Stimulated activated CD4-positive, alpha-beta T cell treated with anti-CD3 and anti-CD28 coated beads, Interleukin-4, amount 100 ng/mL, for 1 hour (primary cell): ENCODE data around the gene CACTIN.
"Not testable (repeated sequence)": the region's sequence is repeated elsewhere in the genome, so short reads cannot be mapped to it uniquely, and the experiment has no call there.

Source experiments
- DNase-seq: peaks from one replicate; pipeline ENCODE4 v3.0.0-alpha.2; 2020

Gene CACTIN

GRCh38 chr19:3626473-3627350 lies at the start of gene CACTIN:
Gene CACTIN (minus strand): TSS chr19:3626790. CDS start chr19:3626762, 28 bp downstream.
- DNase-seq = peak; percentile 99

DNA sequence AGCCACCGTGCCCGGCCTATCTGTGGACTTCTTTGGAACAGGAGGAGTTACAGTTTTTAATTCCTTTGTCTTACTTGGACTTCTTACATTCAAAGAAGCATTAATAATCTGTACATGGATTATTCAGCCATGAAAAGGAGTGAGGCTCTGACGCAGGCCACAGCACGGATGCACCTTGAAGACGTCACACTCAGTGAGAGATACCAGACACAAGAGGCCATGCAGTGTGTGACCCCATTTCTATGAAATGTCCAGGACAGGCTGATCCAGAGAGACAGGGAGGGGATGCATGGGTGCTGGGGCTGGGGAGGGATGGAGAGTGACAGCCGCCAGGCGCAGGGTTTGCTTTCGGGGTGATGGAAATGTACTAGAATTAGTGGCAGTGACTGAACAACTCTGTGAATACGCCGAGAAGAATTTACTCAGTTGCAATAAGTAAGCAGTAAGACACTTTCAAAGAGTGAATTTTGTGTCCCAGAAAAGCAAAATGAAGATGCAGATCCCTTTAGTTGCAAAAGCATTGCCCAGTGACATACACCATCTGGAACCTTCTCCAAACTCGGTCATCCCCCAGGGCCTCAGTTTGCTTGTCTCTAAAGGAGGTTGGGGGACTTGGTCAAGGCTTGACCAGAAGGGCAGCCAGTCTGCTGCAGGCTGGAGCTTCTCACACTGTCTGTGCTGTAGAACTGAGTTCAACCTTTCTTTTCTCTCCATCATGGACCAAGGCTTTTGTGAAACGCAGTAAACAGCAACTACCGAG lies 48.4 kb upstream of the CACTIN start:
- no peak for DNase-seq

DNA sequence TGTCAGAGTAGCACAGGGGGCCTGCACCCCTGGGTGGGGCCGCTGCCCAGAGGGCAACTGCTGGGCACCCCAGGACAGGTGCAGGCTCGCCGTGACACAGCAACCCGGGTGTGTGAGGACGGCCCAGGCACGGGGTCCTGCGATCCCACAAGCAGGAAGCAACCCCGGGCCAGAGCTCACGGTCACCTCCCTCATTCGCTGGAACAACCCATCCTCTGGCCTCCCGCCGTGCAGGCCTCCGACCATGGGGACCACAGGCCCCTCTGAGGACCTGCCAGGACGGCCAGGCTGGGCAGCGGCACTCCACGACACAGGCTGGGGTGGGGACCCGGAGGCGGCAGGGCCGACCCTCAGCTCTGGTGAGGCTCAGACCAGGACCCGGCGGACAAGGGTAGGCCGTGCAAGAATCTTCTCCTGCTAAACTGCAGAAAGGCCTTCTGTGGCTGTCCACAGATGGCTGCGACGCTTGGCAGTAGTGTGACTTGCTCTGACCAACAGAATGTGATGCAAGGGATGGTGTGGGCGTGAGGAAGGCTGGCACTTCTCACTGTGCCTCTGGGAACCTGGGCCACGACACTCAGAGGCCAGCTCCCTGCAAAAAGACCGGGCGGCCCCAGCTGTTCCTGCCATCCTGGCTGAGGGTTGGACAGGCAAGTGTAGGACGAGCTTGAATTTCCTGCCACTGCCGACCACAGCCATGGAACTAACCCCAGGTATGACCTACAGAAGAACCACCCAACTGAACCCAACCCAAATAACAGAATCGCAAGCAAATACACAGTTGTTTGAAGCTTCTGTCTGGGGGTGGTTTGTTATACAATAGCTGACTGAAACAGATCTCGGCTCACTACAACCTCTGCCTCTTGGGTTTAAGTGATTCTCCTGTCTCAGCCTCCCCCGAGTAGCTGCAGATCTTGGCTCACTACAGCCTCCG lies 47.2 kb upstream of the CACTIN start:
- DNase-seq = no peak

DNA sequence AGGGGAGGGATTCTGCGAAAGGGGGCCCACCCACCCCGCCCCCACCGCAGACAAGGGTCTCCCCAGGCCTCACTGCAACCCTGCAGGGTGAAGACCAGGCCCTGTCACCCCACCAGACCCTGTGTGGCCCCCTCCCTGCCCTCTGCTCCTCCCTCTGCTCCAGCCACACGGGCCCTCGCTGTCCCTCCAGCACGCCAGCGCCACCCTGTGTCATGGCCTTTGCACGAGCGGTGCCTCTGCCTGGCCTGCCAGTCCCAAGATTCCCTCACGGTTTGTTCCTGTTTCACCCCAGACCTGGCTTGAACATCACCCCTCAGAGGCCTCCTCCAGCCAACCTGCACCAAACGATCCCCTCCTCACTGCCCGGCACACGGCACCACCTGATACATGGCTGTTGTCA lies 46.4 kb upstream of the CACTIN start:
- no peak for DNase-seq

DNA sequence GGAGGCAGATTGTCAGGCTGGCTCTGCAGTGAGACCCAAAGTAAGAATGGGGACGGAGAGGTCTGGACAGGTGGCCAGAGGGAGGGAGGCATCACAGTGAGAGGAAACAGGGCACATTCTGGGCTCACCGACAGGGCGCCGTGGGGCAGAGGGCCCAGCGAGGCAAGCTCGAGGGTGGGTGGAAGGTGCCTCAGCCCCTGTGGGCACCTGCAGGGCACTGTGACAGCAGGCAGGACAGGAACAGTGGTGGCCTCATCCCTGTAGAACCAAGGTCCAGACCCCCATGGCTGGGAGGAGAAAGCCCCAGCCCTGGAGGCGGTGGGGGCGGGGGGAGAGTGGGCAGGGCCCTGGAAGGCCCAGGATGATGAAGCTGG lies 46.0 kb upstream of the CACTIN start:
- no peak for DNase-seq

DNA sequence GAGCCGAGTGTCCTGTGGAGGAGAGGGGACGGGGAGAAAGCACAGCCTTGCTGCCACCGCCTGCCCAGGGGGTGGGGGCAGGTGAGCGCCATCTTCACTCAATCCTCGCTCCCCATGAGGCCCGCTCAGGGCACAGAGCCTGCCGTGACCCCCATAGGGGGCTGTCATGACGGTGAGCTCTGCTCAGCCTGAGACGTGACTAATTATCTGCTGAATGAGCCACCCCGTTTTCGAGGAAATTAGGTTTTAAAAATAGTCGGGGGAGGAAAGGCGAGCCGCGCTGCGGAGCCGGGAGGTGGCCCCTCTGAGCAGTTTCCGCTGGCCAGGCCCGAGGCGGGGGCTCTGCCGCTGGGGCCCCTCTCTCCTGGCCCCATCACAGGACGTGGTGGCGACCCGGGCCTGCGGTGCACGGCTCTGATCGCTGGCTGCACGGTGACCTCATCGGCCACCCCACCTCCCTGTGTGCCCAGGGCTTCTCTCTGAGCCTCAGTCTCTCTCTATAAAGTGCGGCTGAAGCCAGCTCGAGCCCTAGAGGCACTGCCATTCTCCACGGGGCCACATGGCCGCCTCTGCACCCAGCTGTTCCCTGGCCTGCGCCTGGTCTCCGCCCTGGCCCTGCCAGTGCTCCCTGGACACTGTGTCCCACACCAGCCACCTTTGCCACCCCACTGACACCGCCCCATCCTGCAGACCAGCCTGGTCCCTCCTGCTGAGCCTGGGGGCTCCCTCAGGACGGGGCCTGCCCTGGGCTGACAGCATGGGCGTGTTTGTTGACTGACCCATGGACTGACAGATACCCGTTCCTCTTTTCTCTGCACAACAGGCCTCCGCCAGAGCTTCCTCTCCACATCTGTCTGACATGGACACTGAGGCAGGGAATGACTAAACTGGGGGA lies 45.3 kb upstream of the CACTIN start:
- DNase-seq = peak; percentile 18

DNA sequence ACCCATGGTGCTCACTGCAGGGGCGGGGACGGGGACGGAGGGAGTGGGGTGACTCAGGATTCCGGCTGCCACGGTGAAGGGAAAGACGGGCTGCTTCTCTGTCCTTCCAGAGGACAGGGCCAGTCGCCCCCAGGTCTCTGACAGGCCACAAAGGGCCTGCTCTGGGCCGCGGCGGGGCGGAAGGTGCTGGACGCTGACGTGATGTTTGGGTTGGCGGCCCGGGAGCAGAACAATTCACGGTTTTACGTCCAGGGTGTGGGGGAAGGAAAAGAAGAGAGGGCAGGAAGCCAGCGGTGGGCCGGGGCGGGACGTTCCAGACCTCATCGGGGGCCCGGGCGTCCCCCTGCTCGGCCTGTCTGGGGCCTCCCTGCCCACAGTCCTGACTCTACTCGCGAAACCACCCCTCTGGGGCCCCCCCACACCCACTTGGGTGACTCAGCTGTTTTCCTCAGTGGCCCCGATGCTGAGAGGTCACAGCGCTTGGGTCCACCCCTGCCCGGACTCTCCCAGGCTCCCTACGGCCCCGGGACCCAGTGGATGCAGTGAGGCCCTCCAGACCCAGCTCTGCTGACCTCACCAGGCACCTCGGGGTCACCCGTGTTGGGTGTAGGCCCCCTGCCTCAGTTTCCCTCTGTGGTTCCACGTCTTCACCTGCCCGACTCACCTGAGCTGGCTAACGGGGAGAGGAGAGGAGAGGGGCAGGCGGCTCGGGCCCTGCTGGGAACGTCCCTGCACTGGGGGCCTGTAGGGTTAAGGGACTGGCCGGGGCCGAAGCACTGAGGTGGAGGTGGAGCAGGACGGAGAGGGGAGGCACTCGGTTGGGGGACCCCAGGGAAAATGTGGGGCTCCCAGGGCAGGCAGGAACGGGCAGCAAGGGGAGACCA lies 44.4 kb upstream of the CACTIN start:
- DNase-seq = peak; percentile 41

DNA sequence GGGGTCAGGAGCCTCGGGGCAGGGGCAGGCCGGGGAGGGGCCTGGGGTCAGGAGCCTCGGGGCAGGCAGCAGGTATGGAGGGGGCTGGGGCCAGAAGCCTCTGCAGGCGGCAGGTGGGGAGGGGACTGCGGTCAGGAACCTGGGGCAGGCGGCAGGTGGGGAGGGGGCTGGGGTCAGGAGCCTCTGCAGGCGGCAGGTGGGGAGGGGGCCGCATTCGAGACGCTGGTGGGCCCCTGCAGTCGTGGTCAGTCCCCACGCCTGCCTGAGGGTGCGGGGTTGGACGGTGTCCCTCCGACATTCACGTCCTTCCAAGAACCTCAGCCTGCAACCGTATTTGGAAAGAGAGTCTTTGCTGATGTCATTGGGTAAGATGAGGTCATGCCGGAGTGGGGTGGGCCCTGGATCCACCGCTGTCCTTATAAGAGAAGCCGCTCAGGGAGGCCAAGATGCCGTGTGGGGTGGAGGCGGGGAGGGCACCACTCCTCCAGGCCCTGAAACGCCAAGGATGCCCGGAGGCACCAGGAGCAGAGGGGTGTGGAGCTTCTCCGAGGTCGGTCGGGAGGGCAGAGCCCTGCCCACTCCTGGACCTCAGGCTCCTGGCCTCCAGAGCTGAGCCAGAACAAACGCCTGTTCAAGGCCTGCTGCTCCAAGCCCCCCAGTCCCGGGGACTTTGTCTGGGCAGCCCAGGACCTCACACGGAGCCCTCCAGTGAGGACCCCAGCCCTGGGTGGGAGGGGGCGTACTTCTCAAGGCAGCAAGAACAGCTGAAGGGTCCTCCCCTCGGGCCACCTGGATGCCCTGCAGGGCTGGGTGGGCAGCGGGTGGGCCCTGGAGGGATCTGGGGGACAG lies 43.6 kb upstream of the CACTIN start:
- no peak for DNase-seq

DNA sequence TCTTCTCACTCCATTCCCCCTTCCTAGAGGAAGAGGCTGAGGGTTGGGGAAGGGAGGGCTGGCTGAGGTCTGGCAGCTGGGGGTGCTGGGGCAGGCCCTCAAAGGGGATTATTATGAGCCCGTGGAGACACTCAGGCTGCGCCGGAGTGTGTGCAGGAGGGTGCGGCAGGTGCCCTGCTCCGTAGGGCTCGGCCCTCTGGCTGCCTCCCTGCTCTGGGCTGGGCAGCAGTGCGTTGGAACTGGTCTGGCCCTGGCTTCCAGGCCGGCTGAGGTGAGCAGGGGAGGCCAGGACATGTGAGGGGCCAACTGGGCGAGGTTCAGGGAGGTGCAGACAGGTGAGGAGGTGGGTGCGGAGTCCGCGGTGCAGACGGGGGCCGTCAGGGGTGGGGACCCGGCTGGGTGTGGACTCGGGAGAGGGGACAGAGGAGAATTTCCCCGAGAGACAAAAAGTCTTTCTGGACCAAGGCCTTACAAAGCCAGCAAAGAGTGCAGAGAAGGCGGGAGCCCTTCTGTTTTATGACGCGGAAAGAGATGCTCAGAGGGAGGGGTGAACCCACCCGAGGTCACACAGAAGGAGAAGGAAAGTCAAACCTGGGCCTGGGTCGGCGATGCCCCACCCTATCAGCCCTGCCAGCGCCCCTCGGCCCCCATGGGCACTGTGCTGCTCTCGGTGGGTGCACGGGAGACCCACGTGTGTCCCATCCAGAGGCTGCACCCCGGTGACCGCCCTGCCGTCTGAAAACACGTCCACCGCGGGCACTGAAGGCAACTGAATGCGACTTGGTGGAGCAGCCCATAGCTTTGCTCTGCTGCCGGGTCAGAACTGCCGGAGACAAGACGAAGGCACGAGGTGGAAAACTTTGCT lies 42.7 kb upstream of the CACTIN start:
- DNase-seq = no peak

DNA sequence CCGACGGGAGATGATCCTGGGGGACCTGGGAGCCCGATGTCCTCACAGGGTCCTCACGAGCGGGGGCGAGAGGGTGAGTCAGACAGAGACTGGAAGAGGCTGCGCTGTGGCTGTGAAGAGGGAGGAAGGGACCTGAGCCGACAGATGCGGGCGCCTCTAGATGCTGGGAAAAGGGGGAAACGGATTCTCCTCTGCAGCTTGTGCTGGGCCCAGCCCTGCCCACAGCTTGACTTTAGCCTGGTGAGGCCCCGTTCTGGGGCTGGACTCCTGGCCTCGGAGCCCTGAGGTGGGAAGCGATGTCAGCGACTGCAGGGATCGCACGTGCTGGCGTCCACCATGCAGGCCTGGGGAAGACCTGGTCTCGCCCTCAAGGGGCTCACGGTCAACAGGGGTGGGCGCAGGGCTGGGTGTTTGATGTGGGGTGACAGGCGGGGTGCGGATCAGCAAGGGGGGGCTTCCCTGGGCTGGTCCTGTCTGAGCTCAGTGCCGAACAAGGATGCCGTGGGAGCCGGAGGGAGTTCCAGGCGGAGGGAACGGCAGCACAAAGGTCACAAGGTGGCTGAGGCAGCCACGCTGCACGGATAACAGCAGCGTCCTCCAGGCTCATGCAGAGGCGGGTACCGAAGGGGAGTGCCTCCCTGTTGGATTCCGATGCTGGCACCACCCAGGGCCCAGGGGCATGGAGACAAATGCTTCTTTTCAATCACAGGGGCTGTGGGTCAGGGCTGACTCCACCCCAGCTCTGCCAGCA lies 41.9 kb upstream of the CACTIN start:
- DNase-seq = no peak

DNA sequence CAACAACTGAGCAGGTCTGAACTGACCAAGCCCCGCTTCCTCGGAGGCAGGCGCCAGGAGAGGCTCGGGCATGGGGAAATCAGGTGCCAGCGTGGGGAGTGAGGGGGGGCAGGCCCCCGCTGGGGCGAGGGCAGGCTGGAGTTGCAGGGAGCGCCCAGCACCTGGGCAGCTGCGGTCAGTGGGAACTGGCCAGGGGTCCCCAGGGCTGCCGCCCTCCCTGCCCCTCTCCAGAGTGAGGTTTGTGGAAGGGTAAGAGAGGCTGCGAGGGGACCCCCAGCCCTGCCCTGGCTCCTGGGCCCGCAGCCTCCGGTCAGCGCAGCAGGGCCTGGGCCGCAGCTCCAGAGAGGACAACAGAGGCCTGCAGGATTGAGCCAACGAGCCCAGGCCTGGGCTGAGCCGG lies 41.2 kb upstream of the CACTIN start:
- DNase-seq = no peak

DNA sequence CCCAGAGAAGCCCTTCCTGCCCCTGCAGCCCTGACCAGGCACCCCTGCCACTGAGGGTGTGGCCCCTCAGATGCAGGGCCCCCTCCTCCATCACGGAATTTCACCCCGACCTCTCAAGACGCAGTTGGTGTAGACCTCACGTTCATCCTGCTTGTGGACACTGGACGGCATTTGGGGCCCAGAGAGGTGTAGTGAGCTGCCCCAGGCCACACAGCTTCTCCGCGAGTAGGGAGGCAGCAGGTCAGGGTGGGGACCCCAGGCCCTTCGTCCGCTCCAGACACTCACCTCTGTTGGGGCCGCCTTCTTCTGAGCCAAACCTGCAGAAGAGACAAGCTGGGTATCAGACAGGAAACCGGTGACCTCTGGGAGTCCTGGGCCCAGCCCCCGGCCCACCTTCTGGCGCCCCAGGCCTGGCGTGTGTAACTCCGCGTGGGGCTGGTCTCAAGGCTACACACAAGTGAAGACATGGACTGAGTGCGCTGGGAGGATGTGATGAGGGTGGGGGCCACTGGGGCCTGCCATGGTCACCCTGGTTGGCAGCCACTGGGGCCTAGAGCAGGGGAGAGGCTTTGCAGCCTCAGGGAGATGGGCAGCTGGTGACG lies 40.5 kb upstream of the CACTIN start:
- no peak for DNase-seq

GRCh38 chr19:3666545-3666856 lies 39.9 kb upstream of the CACTIN start:
- not testable (repeated sequence) for DNase-seq

GRCh38 chr19:3665681-3666544 lies 39.3 kb upstream of the CACTIN start:
- peak; percentile 78 for DNase-seq

GRCh38 chr19:3664879-3665642 lies 38.5 kb upstream of the CACTIN start:
- DNase-seq = no peak

DNA sequence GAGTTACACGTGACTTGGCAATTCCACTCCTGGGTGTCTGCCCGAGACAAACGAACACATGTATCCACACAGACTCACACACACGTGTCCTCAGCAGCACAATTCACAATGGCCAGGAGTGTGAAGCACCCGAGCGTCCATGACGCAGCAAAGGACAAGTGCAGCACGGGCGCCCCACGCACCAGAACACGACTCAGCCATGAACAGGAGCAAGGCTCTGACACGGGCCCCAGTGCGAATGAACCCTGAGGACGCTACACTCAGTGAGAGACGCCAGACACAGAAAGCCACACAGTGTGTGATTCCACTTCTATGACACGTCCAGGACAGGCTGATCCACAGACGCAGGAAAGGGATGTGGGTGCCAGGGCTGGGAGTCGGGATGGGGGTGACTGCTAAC lies 37.2 kb upstream of the CACTIN start:
- no peak for DNase-seq
